ENCODE data around the gene FMO5. TPM values are rescaled to one million over a fixed set of nuclear protein-coding genes. Genes with fewer than 3 reads are reported as not detected.
A peak's percentile ranks its signal among the peaks of the same experiment; 100 is the strongest.
"Not testable (repeated sequence)": the region's sequence is repeated elsewhere in the genome, so short reads cannot be mapped to it uniquely, and the experiment has no call there.

FMO5 gene
- total RNA-seq, 1 donor = 3.6 TPM

DNA sequence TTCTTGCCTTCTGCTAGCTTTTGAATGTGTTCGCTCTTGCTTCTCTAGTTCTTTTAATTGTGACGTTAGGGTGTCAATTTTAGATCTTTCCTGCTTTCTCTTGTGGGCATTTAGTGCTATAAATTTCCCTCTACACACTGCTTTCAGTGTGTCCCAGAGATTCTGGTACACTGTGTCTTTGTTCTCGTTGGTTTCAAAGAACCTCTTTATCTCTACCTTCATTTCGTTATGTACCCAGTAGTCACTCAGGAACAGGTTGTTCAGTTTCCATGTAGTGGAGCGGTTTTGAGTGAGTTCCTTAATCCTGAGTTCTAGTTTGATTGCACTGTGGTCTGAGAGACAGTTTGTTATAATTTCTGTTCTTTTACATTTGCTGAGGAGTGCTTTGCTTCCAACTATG, 5.9 kb upstream of the FMO5 start:
- not testable (repeated sequence) for H3K27ac ChIP-seq (ENCODE audit: low read depth, low read length); DNase-seq (ENCODE audit: insufficient read length, low spot score, missing footprints); H3K4me2 ChIP-seq (ENCODE audit: insufficient read depth, low read length); H4K20me1 ChIP-seq (ENCODE audit: insufficient read depth, low read length); H3K27me3 ChIP-seq (ENCODE audit: insufficient read depth, low read length); H3K4me3 ChIP-seq (ENCODE audit: insufficient read depth, low read length); H3K79me2 ChIP-seq (ENCODE audit: insufficient read depth, low read length); H3K36me3 ChIP-seq (ENCODE audit: insufficient read depth, low read length); H3K4me1 ChIP-seq (ENCODE audit: insufficient read depth, low read length); H3K9me3 ChIP-seq (ENCODE audit: low read depth, low read length); H2AFZ ChIP-seq (ENCODE audit: low read length)

GRCh38 chr1:147223740-147224615, 1.2 kb downstream of the FMO5 start:
- Histone ChIP-seq H3K27me3 (ENCODE audit: insufficient read depth, low read length) (no peaks in the 10 kb centered on the region), H3K27ac (ENCODE audit: low read depth, low read length) (no peak overlapping the region), H3K9me3 (ENCODE audit: low read depth, low read length) (no peaks in the 10 kb centered on the region), H3K4me1 (ENCODE audit: insufficient read depth, low read length) (peaks cover 3% of the 10 kb centered on the region), H3K79me2 (ENCODE audit: insufficient read depth, low read length) (no peaks in the 10 kb centered on the region), H3K36me3 (ENCODE audit: insufficient read depth, low read length) (no peaks in the 10 kb centered on the region), H2AFZ (ENCODE audit: low read length) (no peak overlapping the region), H3K4me3 (ENCODE audit: insufficient read depth, low read length) (no peak overlapping the region), H4K20me1 (ENCODE audit: insufficient read depth, low read length) (no peaks in the 10 kb centered on the region), H3K4me2 (ENCODE audit: insufficient read depth, low read length) (no peak overlapping the region)
- no peak for TF ChIP-seq CTCF (IDR thresholded peaks at IDR 0.05; ENCODE audit: extremely low read depth, low read depth, low read length)
- no peak for DNase-seq (ENCODE audit: insufficient read length, low spot score, missing footprints)

DNA sequence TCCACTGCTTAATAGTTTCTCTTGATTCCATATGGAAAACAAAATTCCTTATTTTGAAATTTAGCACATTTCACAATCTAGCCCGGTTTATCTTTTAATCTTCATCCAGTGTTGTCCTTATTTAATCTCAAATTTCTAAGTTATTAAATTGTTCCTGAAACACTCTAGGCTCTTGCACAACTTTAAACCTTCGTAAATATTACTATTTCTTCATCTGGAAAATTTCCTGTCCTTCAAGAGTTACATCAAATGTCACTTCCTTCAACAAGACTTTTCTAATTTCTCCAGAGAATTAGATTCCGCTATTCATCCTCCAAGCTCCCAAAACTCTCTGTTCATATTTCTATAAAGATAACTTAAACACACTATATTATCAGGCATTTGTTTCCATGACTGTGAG, 6.5 kb downstream of the FMO5 start:
- TF ChIP-seq CTCF (IDR thresholded peaks at IDR 0.05; ENCODE audit: extremely low read depth, low read depth, low read length) = no peak
- no peak overlapping the region for H3K27ac ChIP-seq (ENCODE audit: low read depth, low read length)
- no peaks in the 10 kb centered on the region for H3K79me2 ChIP-seq (ENCODE audit: insufficient read depth, low read length)
- DNase-seq (ENCODE audit: insufficient read length, low spot score, missing footprints) = peak; percentile 62
- H2AFZ ChIP-seq (ENCODE audit: low read length) = no peak overlapping the region
- H3K36me3 ChIP-seq (ENCODE audit: insufficient read depth, low read length) = no peaks in the 10 kb centered on the region
- H3K9me3 ChIP-seq (ENCODE audit: low read depth, low read length) = no peaks in the 10 kb centered on the region
- no peaks in the 10 kb centered on the region for H3K4me1 ChIP-seq (ENCODE audit: insufficient read depth, low read length)
- no peaks in the 10 kb centered on the region for H3K27me3 ChIP-seq (ENCODE audit: insufficient read depth, low read length)
- H4K20me1 ChIP-seq (ENCODE audit: insufficient read depth, low read length) = no peaks in the 10 kb centered on the region
- H3K4me3 ChIP-seq (ENCODE audit: insufficient read depth, low read length) = no peak overlapping the region
- no peak overlapping the region for H3K4me2 ChIP-seq (ENCODE audit: insufficient read depth, low read length)

DNA sequence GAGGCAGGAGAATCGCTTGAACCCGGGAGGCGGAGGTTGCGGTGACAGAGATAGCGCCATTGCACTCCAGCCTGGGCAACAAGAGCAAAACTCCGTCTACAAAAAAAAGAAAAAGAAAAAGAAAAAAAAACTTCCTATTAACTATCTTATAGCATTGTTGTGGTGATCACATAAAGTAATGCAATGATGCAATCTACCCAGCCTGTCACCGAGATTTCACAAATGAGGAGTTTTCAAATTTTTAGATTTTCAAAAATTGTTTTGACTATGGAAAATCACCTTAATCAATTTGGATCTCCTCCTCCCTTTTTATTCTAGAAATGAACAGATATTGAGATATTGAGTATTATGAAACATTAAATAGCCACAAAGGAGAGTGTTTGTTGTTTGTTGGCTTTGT, 8.0 kb downstream of the FMO5 start:
- DNase-seq (ENCODE audit: insufficient read length, low spot score, missing footprints) = no peak

More for the DNA sequence above, 8.0 kb downstream of the FMO5 start:
- no peaks in the 10 kb centered on the region for H3K79me2 ChIP-seq (ENCODE audit: insufficient read depth, low read length)
- no peaks in the 10 kb centered on the region for H4K20me1 ChIP-seq (ENCODE audit: insufficient read depth, low read length)
- no peak overlapping the region for H3K4me3 ChIP-seq (ENCODE audit: insufficient read depth, low read length)
- no peaks in the 10 kb centered on the region for H3K36me3 ChIP-seq (ENCODE audit: insufficient read depth, low read length)
- no peaks in the 10 kb centered on the region for H3K27me3 ChIP-seq (ENCODE audit: insufficient read depth, low read length)
- no peaks in the 10 kb centered on the region for H3K9me3 ChIP-seq (ENCODE audit: low read depth, low read length)
- H3K27ac ChIP-seq (ENCODE audit: low read depth, low read length) = no peak overlapping the region
- no peak overlapping the region for H3K4me2 ChIP-seq (ENCODE audit: insufficient read depth, low read length)
- H3K4me1 ChIP-seq (ENCODE audit: insufficient read depth, low read length) = no peaks in the 10 kb centered on the region
- no peak for TF ChIP-seq CTCF (IDR thresholded peaks at IDR 0.05; ENCODE audit: extremely low read depth, low read depth, low read length)
- no peak overlapping the region for H2AFZ ChIP-seq (ENCODE audit: low read length)

All from osteoblast (primary cell).